NT2/D1 (cell line): Measurements from ENCODE around the gene RBCK1.
"Not testable (repeated sequence)": the region's sequence is repeated elsewhere in the genome, so short reads cannot be mapped to it uniquely, and the experiment has no call there.

ENCODE experiments used
- DNase-seq: peaks from one replicate; pipeline ENCODE4 v3.0.0-alpha.2; 2011; ENCODE audit warnings: low read depth, low spot score
- H3K27me3 ChIP-seq: 2 replicates; pipeline ENCODE4 v1.6.0; 2011; ENCODE audit warnings: mild to moderate bottlenecking; ENCODE audit not compliant: insufficient read length, insufficient read depth
- H3K36me3 ChIP-seq: 2 replicates; pipeline ENCODE4 v1.6.1; 2011; ENCODE audit warnings: mild to moderate bottlenecking, low read length, mixed read lengths; ENCODE audit not compliant: insufficient read depth, insufficient read length
- H3K4me1 ChIP-seq: 2 replicates; pipeline ENCODE4 v1.5.1; 2011; ENCODE audit not compliant: insufficient read depth, insufficient read length
- H3K4me3 ChIP-seq: 2 replicates; pipeline ENCODE4 v1.5.1; 2011; ENCODE audit warnings: low read depth; ENCODE audit not compliant: insufficient read length
- H3K9ac ChIP-seq: 2 replicates; pipeline ENCODE4 v1.6.0; 2011; ENCODE audit warnings: low read depth; ENCODE audit not compliant: insufficient read length
- H3K9me3 ChIP-seq: 2 replicates; pipeline ENCODE4 v1.5.1; 2011; ENCODE audit warnings: mild to moderate bottlenecking, low read length; ENCODE audit not compliant: insufficient read depth
- SUZ12 ChIP-seq: IDR thresholded peaks from 2 replicates; pipeline ENCODE4 v1.6.1; 2011; ENCODE audit not compliant: insufficient read length, insufficient read depth; ENCODE audit errors: extremely low read depth
- YY1 ChIP-seq: IDR thresholded peaks from 2 replicates; pipeline ENCODE4 v1.6.1; 2011; ENCODE audit not compliant: insufficient read length, insufficient read depth
- ZNF274 ChIP-seq: IDR thresholded peaks from 2 replicates; pipeline ENCODE4 v1.6.1; 2011; ENCODE audit warnings: mild to moderate bottlenecking, low read depth, low read length

RBCK1 gene

DNA sequence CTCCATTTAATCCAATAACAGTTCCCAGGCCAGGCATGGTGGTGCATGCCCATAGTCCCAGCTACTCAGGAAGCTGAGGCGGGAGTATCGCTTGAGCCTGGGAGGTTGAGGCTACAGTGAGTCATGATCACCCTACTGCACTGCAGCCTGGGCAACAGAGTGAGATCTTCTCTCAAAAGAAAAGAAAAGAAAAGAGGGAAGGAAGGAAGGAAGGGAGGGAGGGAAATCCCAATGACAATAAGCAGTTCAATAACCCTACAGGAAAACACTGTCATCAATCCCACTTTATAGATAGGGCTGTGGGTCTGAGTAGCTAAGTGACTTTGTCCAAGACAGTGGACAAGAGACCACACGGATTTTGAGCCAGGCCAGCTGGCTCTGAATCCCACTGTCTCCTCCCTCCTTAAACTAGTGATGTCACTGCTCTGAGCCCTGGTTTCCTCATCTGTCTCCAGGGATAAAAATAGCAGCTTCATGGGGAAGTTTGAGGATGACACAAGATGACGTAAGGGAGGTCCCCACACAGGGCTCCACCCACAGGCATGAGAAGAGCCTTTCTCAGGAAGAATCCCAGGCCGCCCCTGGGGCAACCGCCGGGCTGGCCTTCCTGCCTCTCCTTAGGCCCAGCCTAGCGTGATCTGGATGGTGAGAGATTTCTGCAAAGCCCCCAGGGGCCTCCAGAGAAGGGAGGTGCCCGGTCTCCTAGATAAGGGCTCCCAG lies 34.8 kb upstream of the RBCK1 start:
- no peaks in the 10 kb centered on the region for H3K9me3 ChIP-seq
- H3K4me1 ChIP-seq: peaks cover 15% of the 10 kb centered on the region
- no peak overlapping the region for H3K9ac ChIP-seq
- no peak for TF ChIP-seq YY1
- TF ChIP-seq ZNF274: no peak
- no peak for TF ChIP-seq SUZ12
- no peak for DNase-seq
- H3K4me3 ChIP-seq: no peak overlapping the region
- H3K36me3 ChIP-seq: no peaks in the 10 kb centered on the region
- H3K27me3 ChIP-seq: no peaks in the 10 kb centered on the region

DNA sequence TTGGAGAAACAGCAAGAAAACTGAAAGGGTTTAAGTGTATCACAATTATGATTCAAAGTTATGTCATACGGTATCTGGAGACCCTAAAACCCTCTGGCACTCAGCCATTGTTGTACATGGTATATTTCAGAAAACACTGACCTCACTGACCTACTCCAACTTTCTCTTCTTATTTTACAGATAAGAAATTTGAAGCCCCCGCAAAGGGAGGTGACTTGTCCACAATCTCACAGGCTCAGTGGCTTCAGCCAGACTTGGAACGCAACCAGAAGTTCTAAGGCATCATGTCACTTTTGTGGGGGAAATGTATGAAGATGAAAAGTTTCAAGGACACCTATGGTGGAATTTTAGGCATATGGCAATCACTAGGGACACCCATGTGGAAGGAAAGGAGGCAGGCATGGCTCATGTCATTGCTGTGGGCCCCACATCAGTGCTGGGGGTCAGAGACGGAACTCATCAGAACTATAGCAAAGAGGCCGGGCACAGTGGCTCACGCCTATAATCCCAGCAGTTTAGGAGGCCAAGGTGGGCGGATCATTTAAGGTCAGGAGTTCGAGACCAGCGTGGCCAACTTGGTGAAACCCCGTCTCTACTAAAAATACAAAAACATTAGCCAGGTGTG lies 32.7 kb upstream of the RBCK1 start:
- no peaks in the 10 kb centered on the region for H3K9me3 ChIP-seq
- no peak for DNase-seq
- H3K27me3 ChIP-seq: no peaks in the 10 kb centered on the region
- H3K4me1 ChIP-seq: peaks cover 16% of the 10 kb centered on the region
- no peaks in the 10 kb centered on the region for H3K36me3 ChIP-seq
- TF ChIP-seq ZNF274 (no peak), YY1 (no peak), SUZ12 (no peak)
- H3K9ac ChIP-seq: no peak overlapping the region
- H3K4me3 ChIP-seq: no peak overlapping the region

DNA sequence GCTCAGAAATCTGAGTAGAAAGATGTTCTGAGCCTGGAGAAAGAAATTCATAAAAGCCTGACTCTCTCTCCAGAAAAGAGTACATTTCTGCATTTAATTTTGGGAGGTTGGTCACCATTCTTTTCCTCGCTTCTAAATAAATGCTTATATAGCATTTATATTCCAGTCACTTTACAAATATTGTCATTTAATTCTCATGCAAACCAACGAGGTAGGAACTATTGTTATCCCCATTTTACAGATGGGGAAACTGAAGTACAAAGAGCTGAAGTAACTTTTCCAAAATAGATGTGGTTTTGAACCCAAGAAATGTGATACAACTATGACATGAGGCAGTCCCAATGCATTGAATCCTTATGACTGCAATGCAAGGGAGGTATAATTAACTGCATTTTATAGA lies 32.0 kb upstream of the RBCK1 start:
- Histone ChIP-seq H3K4me3 (no peak overlapping the region), H3K9me3 (no peaks in the 10 kb centered on the region), H3K9ac (no peak overlapping the region), H3K36me3 (no peaks in the 10 kb centered on the region), H3K4me1 (peaks cover 13% of the 10 kb centered on the region), H3K27me3 (peaks cover under 1% of the 10 kb centered on the region)
- TF ChIP-seq ZNF274: no peak
- no peak for DNase-seq

DNA sequence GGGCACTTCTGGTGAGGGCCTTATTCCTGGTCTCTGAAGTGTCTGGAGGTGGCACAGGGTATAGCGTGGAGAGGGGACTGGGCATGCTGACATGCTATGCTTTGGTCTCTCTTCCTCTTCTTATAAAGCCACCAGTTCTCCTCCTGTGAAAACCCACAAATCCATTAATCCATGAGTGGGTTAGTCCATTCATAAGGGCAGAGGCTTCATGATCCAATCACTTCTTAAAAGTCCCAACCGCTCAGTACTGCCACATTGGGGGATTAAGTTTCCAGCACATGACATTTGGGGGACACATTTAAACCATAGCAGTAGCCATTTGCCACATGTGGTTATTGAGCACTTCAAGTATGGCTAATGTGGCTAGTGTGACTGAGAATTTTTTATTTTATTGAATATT lies 31.3 kb upstream of the RBCK1 start:
- H3K9me3 ChIP-seq: no peaks in the 10 kb centered on the region
- H3K4me3 ChIP-seq: no peak overlapping the region
- no peak overlapping the region for H3K9ac ChIP-seq
- TF ChIP-seq ZNF274: no peak
- no peak for TF ChIP-seq SUZ12
- TF ChIP-seq YY1: no peak
- H3K36me3 ChIP-seq: no peaks in the 10 kb centered on the region
- peaks cover 7% of the 10 kb centered on the region for H3K27me3 ChIP-seq
- peaks cover 8% of the 10 kb centered on the region for H3K4me1 ChIP-seq
- DNase-seq: no peak

DNA sequence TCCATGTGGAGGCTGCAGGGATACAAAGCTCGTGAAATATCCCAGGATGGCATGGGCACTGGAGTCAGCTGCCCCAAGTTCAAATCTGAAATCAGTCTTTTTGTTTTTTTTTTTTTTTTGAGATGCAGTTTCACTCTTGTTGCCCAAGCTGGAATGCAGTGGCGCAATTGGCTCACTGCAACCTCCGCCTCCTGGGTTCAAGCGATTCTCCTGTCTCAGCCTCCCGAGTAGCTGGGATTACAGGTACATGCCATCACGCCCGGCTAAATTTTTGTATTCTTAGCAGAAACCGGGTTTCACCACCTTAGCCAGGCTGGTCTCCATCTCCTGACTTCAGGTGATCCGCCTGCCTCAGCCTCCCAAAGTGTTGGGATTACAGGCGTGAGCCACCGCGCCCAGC lies 30.5 kb upstream of the RBCK1 start:
- DNase-seq, H3K4me3 ChIP-seq, H3K9me3 ChIP-seq, H3K9ac ChIP-seq, H3K4me1 ChIP-seq, H3K36me3 ChIP-seq: not testable (repeated sequence)
- peaks cover 12% of the 10 kb centered on the region for H3K27me3 ChIP-seq

DNA sequence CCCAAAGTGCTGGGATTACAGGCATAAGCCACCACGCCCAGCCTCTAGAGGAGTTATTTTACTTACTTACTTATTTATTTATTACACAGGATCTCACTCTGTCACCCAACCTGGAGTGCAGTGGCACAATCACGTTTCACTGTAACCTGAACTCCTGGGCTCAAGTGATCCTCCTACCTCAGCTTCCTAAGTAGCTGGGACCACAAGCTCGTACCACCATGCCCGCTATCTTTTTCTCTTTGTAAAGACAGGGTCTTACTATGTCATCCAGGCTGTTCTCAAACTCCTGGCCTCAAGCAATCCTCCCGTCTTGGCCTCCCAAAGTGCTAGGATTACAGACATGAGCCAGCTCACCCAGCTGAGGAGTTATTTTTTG lies 29.1 kb upstream of the RBCK1 start:
- no peak overlapping the region for H3K4me3 ChIP-seq
- peaks cover 12% of the 10 kb centered on the region for H3K27me3 ChIP-seq
- no peaks in the 10 kb centered on the region for H3K36me3 ChIP-seq
- no peaks in the 10 kb centered on the region for H3K9me3 ChIP-seq
- no peak for DNase-seq
- no peak for TF ChIP-seq ZNF274
- no peak for TF ChIP-seq YY1
- no peak for TF ChIP-seq SUZ12
- H3K9ac ChIP-seq: no peak overlapping the region
- H3K4me1 ChIP-seq: peaks cover 1% of the 10 kb centered on the region

DNA sequence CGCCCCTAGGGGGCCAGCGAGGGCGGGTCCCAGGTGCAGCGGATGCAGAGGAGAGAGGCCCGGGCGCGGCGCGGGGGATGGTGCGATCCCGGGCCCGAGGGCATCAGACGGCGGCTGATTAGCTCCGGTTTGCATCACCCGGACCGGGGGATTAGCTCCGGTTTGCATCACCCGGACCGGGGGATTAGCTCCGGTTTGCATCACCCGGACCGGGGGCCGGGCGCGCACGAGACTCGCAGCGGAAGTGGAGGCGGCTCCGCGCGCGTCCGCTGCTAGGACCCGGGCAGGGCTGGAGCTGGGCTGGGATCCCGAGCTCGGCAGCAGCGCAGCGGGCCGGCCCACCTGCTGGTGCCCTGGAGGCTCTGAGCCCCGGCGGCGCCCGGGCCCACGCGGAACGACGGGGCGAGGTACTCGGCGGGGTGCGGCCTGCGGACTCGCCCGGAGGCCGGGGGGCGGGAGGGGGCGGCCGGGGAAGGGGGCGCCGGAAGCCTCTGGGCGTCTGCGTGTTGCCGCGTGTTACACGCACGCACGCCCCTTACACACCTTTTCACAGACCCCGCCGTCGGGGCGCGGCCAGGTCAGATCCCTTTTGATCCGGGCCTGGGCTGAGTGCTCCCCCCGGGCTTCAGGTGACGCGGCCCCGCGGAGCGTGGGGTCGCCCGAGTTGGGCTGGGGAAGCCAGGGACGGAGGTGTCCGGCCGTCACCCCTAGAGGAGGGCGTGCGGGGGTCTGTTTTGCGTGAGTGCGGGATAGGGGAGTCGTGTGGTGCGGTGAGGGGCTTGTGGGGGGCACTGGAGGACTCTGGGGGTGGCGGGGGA lies 27.1 kb upstream of the RBCK1 start:
- no peaks in the 10 kb centered on the region for H3K9me3 ChIP-seq
- peaks cover 12% of the 10 kb centered on the region for H3K27me3 ChIP-seq
- DNase-seq: peak; percentile 33
- H3K4me1 ChIP-seq: peaks cover 1% of the 10 kb centered on the region
- TF ChIP-seq SUZ12 (no peak), YY1 (no peak), ZNF274 (no peak)
- H3K9ac ChIP-seq: peak overlapping the region; percentile 56
- H3K36me3 ChIP-seq: no peaks in the 10 kb centered on the region
- peak overlapping the region; percentile 60 for H3K4me3 ChIP-seq
